MM.1S (cell line): ENCODE results near the gene PILRA.
"Not testable (repeated sequence)": the region's sequence is repeated elsewhere in the genome, so short reads cannot be mapped to it uniquely, and the experiment has no call there.

ENCODE experiments used
- DNase-seq: peaks from one replicate; pipeline ENCODE4 v3.0.0-alpha.2; 2015
- H2AFZ ChIP-seq: fragments of 300-600 bp; sonication (generic); 2 replicates; pipeline ENCODE4 v1.6.0; 2016; ENCODE audit warnings: antibody characterized with exemption, low read length
- H3F3A ChIP-seq: fragments of 300-600 bp; sonication (generic); 2 replicates; pipeline ENCODE4 v1.6.1; 2016; ENCODE audit warnings: mild to moderate bottlenecking, antibody characterized with exemption, low read length, moderate library complexity, mixed read lengths; ENCODE audit not compliant: insufficient read depth
- H3K27ac ChIP-seq: fragments of 300-600 bp; sonication (generic); 2 replicates; pipeline ENCODE4 v1.5.1; 2016; ENCODE audit warnings: mild to moderate bottlenecking, low read length
- H3K27me3 ChIP-seq: fragments of 300-600 bp; sonication (generic); replicated peaks from 2 replicates; pipeline ENCODE4 v1.6.0; 2016; ENCODE audit warnings: low read length; ENCODE audit not compliant: insufficient read depth
- H3K36me3 ChIP-seq: fragments of 300-600 bp; sonication (generic); replicated peaks from 2 replicates; pipeline ENCODE4 v1.6.1; 2016; ENCODE audit warnings: mild to moderate bottlenecking, low read length, mixed read lengths; ENCODE audit not compliant: insufficient read depth
- H3K4me1 ChIP-seq: fragments of 300-600 bp; sonication (generic); 2 replicates; pipeline ENCODE4 v1.6.1; 2016; ENCODE audit warnings: low read length, mixed read lengths
- H3K4me2 ChIP-seq: fragments of 300-600 bp; sonication (generic); 2 replicates; pipeline ENCODE4 v1.6.0; 2016; ENCODE audit warnings: low read depth, low read length
- H3K4me3 ChIP-seq: fragments of 300-600 bp; sonication (generic); 2 replicates; pipeline ENCODE4 v1.5.1; 2016; ENCODE audit warnings: low read length, mixed read lengths
- H3K79me2 ChIP-seq: fragments of 300-600 bp; sonication (generic); 2 replicates; pipeline ENCODE4 v1.6.1; 2016; ENCODE audit warnings: mixed run types, low read length, mixed read lengths
- H3K9ac ChIP-seq: fragments of 300-600 bp; sonication (generic); 2 replicates; pipeline ENCODE4 v1.6.1; 2016; ENCODE audit warnings: low read length, mixed read lengths
- H3K9me2 ChIP-seq: fragments of 300-600 bp; sonication (generic); replicated peaks from 2 replicates; pipeline ENCODE4 v1.6.1; 2016; ENCODE audit warnings: mild to moderate bottlenecking, low read length, mixed read lengths; ENCODE audit not compliant: insufficient read depth
- H3K9me3 ChIP-seq: fragments of 300-600 bp; sonication (generic); replicated peaks from 2 replicates; pipeline ENCODE4 v1.6.1; 2016; ENCODE audit warnings: mild to moderate bottlenecking, low read length, mixed read lengths; ENCODE audit not compliant: insufficient read depth
- H4K20me1 ChIP-seq: fragments of 300-600 bp; sonication (generic); 2 replicates; pipeline ENCODE4 v1.6.1; 2016; ENCODE audit warnings: mild to moderate bottlenecking, low read length, moderate library complexity, mixed read lengths; ENCODE audit not compliant: insufficient read depth
- EZH2 ChIP-seq: fragments of 300-600 bp; sonication (generic); optimal IDR thresholded peaks from 2 replicates; pipeline ENCODE3; 2017; ENCODE audit warnings: low read depth, mild to moderate bottlenecking, antibody characterized with exemption, low read length, mixed read lengths
- EZH2phosphoT487 ChIP-seq: fragments of 300-600 bp; sonication (generic); IDR thresholded peaks from 2 replicates; pipeline ENCODE4 v1.6.1; 2018; ENCODE audit warnings: antibody characterized with exemption, low read length
- TF ChIP-seq, protein P1 (sequence below): fragments of 300-600 bp; sonication (generic); IDR thresholded peaks from 2 replicates; pipeline ENCODE4 v1.5.1; 2016; ENCODE audit warnings: antibody characterized with exemption, low read length, mixed read lengths

The PILRA gene

DNA sequence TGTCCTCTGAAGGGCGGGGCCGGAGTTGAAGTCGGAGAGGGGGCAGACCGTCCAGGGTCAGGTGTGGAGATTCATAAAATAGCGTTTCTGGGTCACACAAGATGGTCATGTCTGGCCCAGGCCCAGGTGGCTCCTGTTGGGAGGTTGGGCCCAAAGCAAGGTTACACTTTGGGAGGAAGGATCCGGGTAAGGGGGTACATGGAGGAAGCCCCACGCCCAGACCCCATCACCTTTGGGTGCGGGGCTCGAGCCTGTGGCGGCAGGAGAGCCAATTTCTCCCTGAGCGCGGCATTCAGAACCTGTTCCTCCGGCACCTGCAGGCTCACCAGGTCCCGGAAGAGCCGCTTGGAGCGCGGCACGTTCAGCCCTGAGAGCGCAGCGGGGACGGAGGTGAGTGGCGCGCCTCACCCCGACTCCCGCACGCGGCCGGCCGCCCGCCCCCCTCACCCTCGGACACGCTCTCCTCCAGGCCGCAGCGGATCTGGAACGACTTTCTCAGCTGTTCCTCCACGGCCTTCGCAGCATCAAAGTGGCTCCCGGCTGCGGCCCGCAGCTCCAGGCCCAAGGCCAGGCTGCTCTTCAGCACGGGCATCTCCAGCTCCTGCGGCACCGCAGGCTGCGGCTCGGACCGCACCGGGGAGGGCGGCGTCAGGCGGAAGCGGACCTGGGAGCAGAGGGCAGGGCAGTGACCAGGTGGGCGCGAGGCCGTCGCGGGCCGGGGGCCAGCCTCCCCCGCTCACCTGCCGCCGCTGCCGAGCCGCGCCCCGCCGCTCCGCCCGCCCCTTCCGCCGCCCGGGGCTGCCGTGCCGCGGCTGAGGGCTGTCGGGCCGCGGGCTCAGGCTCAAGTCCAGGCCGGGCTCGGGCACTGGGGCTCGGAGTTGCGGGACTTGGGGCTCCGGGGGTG lies 62.4 kb downstream of the PILRA start:
- H3K36me3 ChIP-seq: peaks cover 11% of the 10 kb centered on the region; the same call in 1 of the 2 replicates
- peak overlapping the region; percentile 99 for H3K4me3 ChIP-seq
- peak overlapping the region; percentile 87 for H3K4me2 ChIP-seq
- no peaks in the 10 kb centered on the region for H3K9me3 ChIP-seq
- H2AFZ ChIP-seq: peak overlapping the region; percentile 74; the same call in 1 of the 2 replicates
- H3K9me2 ChIP-seq: no peaks in the 10 kb centered on the region
- H3K79me2 ChIP-seq: peaks cover 51% of the 10 kb centered on the region
- peak overlapping the region; percentile 94 for H3K27ac ChIP-seq
- TF ChIP-seq EZH2phosphoT487 (no peak), EZH2 (no peak)
- TF ChIP-seq, protein P1, sequence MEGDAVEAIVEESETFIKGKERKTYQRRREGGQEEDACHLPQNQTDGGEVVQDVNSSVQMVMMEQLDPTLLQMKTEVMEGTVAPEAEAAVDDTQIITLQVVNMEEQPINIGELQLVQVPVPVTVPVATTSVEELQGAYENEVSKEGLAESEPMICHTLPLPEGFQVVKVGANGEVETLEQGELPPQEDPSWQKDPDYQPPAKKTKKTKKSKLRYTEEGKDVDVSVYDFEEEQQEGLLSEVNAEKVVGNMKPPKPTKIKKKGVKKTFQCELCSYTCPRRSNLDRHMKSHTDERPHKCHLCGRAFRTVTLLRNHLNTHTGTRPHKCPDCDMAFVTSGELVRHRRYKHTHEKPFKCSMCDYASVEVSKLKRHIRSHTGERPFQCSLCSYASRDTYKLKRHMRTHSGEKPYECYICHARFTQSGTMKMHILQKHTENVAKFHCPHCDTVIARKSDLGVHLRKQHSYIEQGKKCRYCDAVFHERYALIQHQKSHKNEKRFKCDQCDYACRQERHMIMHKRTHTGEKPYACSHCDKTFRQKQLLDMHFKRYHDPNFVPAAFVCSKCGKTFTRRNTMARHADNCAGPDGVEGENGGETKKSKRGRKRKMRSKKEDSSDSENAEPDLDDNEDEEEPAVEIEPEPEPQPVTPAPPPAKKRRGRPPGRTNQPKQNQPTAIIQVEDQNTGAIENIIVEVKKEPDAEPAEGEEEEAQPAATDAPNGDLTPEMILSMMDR: no peak
- H3F3A ChIP-seq: peaks cover 44% of the 10 kb centered on the region
- H3K9ac ChIP-seq: peak overlapping the region; percentile 98
- peaks cover 15% of the 10 kb centered on the region; the same call in 1 of the 2 replicates for H3K4me1 ChIP-seq
- no peaks in the 10 kb centered on the region for H3K27me3 ChIP-seq
- DNase-seq: peak; percentile 64
- no peaks in the 10 kb centered on the region for H4K20me1 ChIP-seq

DNA sequence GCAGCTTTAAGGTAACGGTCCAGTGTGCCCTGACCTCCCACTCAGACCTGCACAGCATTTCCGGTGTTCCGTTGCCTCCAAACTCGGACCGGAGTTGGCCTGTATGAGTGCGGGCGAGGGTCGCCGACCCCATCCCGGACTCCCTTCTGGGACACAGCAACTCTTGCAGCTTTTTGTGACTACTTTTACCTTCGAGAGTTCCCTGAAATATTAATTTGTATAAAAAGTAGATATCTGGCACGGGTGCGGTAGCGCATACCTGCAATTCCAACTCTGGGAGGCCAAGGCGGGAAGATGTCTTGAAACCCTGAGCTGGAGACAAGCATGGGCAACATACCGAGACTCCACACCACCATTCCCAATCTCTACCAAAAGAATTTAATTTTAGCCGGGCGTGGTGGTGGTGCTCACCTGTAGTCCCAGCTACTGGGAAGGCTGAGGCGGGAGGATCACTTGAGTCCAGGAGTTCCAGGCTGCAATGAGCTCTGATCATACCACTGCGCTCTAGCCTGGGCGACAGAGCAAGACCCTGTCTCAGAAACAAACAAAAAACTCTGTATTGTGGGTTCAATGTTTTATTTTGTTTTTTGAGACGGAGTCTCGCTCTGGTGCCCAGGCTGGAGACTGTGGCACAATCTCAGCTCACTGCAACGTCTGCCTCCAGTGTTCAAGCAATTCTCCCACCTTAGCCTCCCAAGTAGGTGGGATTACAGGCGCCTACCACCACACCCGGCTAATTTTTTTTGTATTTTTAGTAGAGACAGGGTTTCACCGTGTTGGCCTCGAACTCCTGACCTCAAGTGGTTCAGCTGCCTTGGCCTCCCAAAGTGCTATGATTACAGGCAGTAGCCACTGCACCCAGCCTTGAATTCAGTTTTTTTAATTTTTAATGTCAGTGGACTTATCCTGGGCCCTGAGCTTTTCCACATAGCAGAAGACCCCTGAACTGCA lies 64.1 kb downstream of the PILRA start:
- no peak overlapping the region for H2AFZ ChIP-seq
- H3K4me3 ChIP-seq: no peak overlapping the region
- H3K9me2 ChIP-seq: no peaks in the 10 kb centered on the region
- 0 out of 2 replicates have a peak, but pooled peaks cover 12% of the 10 kb centered on the region for H3K4me1 ChIP-seq
- TF ChIP-seq EZH2: no peak
- no peak for TF ChIP-seq EZH2phosphoT487
- TF ChIP-seq, protein P1: no peak
- H3K27me3 ChIP-seq: no peaks in the 10 kb centered on the region
- H3K4me2 ChIP-seq: no peak overlapping the region
- peaks cover 11% of the 10 kb centered on the region; the same call in 1 of the 2 replicates for H3K36me3 ChIP-seq
- no peaks in the 10 kb centered on the region for H4K20me1 ChIP-seq
- H3K9me3 ChIP-seq: no peaks in the 10 kb centered on the region
- H3K27ac ChIP-seq: no peak overlapping the region
- H3K9ac ChIP-seq: no peak overlapping the region
- peaks cover 28% of the 10 kb centered on the region for H3F3A ChIP-seq
- DNase-seq: no peak
- H3K79me2 ChIP-seq: peaks cover 35% of the 10 kb centered on the region

DNA sequence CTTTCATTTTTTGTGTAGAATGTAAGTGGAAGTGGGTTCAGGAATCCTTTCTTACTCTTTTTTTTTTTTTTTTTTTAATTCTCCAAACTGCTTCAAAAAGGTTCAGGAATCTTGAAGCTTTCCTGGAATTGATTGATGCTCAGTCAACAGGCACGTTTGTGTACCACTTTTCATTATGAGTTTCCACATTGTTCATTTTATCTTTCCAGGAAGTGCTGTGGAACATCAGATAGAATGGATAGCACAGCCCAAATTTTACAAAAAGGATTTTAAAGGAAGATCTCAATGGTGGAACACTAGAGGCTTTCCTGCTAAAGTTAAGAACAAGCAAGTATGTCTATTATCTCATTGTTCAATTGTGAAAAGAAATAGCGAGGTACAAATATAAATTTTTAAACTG lies 64.9 kb downstream of the PILRA start:
- no peak overlapping the region for H3K27ac ChIP-seq

DNA sequence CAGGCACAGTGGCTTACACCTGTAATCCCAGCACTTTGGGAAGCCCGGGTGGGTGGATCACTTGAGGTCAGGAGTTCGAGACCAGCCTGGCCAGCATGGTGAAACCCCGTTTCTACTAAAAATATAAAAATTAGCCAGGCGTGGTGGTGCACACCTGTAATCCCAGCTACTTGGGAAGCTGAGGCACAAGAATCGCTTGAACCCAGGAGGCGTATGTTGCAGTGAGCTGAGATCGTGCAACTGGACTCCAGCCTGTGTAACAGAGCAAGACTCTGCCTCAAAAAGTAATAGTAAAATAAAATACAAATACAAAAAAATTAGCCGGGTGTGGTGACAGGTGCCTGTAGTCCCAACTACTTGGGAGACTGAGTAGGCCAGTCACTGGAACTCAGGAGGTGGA lies 65.4 kb downstream of the PILRA start:
- H3F3A ChIP-seq: peaks cover 17% of the 10 kb centered on the region; the same call in 1 of the 2 replicates
- not testable (repeated sequence) for H3K9me3 ChIP-seq, H3K9me2 ChIP-seq, H3K9ac ChIP-seq, H3K36me3 ChIP-seq, H3K27me3 ChIP-seq, H3K27ac ChIP-seq, H2AFZ ChIP-seq, H3K4me2 ChIP-seq, H4K20me1 ChIP-seq, DNase-seq, H3K4me3 ChIP-seq
- H3K4me1 ChIP-seq: 0 out of 2 replicates have a peak, but pooled peaks cover 12% of the 10 kb centered on the region
- H3K79me2 ChIP-seq: peaks cover 22% of the 10 kb centered on the region

More for the DNA sequence above, 64.9 kb downstream of the PILRA start:
- H3K79me2 ChIP-seq: peaks cover 27% of the 10 kb centered on the region
- no peak for TF ChIP-seq EZH2
- TF ChIP-seq EZH2phosphoT487: no peak
- TF ChIP-seq, protein P1: no peak
- H3K9ac ChIP-seq: no peak overlapping the region
- peaks cover 10% of the 10 kb centered on the region; the same call in 1 of the 2 replicates for H3K36me3 ChIP-seq
- no peak for DNase-seq
- H3K4me3 ChIP-seq: no peak overlapping the region
- H3K27me3 ChIP-seq: no peaks in the 10 kb centered on the region
- 0 out of 2 replicates have a peak, but pooled peaks cover 12% of the 10 kb centered on the region for H3K4me1 ChIP-seq
- no peaks in the 10 kb centered on the region for H4K20me1 ChIP-seq
- no peaks in the 10 kb centered on the region for H3K9me3 ChIP-seq
- no peaks in the 10 kb centered on the region for H3K9me2 ChIP-seq
- H2AFZ ChIP-seq: no peak overlapping the region
- H3K4me2 ChIP-seq: no peak overlapping the region
- H3F3A ChIP-seq: peaks cover 21% of the 10 kb centered on the region; the same call in 1 of the 2 replicates
